ENCODE measurements around the gene PTPN4. TPM values are rescaled to one million over a fixed set of nuclear protein-coding genes. Genes with fewer than 3 reads are reported as not detected.

The PTPN4 gene
- total and polyA plus RNA-seq, 2 donors (not counting 1 experiment from before 2014, with no cell fraction given), result 5.3 to 22.3 TPM

DNA sequence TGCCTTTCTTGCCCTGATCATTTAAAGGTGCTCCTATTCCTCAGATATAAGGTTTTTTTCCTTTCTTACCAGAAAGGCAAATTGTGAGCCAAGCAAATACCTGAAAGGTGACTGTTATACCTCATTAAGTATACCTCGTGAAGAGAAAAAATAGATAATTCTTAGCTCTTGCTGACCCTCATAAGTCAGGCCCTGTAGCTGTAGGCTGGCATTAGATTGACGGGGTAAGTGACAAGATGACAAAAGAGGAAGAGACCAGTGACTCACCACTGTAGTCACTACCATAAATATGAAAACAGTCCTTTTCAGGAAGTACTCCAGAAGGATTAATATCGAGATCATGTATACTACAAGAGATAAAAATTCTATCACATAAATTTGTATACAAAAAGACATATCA, 104.6 kb downstream of the PTPN4 start:
- no peaks in the 10 kb centered on the region for H3K9me3 ChIP-seq (ENCODE audit: control insufficient read depth, insufficient read depth, low read depth, low read length)
- H3K4me3 ChIP-seq (replicated peaks in 1 of 4; ENCODE audit: control extremely low read depth in 1 of 4, insufficient read depth in 1 of 4, low read depth in 3 of 4, low read length in 4 of 4), result no peak overlapping the region
- H3K4me1 ChIP-seq (ENCODE audit: control insufficient read depth, extremely low read depth, insufficient read depth, low read length), result no peaks in the 10 kb centered on the region
- TF ChIP-seq, protein P1, sequence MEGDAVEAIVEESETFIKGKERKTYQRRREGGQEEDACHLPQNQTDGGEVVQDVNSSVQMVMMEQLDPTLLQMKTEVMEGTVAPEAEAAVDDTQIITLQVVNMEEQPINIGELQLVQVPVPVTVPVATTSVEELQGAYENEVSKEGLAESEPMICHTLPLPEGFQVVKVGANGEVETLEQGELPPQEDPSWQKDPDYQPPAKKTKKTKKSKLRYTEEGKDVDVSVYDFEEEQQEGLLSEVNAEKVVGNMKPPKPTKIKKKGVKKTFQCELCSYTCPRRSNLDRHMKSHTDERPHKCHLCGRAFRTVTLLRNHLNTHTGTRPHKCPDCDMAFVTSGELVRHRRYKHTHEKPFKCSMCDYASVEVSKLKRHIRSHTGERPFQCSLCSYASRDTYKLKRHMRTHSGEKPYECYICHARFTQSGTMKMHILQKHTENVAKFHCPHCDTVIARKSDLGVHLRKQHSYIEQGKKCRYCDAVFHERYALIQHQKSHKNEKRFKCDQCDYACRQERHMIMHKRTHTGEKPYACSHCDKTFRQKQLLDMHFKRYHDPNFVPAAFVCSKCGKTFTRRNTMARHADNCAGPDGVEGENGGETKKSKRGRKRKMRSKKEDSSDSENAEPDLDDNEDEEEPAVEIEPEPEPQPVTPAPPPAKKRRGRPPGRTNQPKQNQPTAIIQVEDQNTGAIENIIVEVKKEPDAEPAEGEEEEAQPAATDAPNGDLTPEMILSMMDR (conservative IDR thresholded peaks at IDR 0.05 in 1 of 2, IDR thresholded peaks at IDR 0.05 in 1 of 2; ENCODE audit: low read depth in 1 of 2, low read length in 2 of 2), result no peak
- no peak for TF ChIP-seq EZH2 (IDR thresholded peaks at IDR 0.05; ENCODE audit: low read length, missing control alignments)
- H2AFZ ChIP-seq (ENCODE audit: low read length), result no peak overlapping the region
- no peak overlapping the region for H3K27ac ChIP-seq (ENCODE audit: insufficient read depth, low read length)
- H3K36me3 ChIP-seq (ENCODE audit: control insufficient read depth, insufficient read depth, low read length), result no peaks in the 10 kb centered on the region
- DNase-seq (ENCODE audit: low read depth in 2 of 2), result peak in 1 of 2 donors; percentile 4
- no peaks in the 10 kb centered on the region for H4K20me1 ChIP-seq (ENCODE audit: control insufficient read depth, extremely low read depth, insufficient read depth, low read length)
- no peak overlapping the region for H3K4me2 ChIP-seq (ENCODE audit: extremely low read depth, insufficient read depth, low read length)
- H3K9ac ChIP-seq (ENCODE audit: insufficient read depth, low read length), result no peak overlapping the region
- no peaks in the 10 kb centered on the region for H3K27me3 ChIP-seq (ENCODE audit: control insufficient read depth, insufficient read depth, low read length)
- H3K79me2 ChIP-seq (ENCODE audit: control insufficient read depth, insufficient read depth, low read length), result no peaks in the 10 kb centered on the region

DNA sequence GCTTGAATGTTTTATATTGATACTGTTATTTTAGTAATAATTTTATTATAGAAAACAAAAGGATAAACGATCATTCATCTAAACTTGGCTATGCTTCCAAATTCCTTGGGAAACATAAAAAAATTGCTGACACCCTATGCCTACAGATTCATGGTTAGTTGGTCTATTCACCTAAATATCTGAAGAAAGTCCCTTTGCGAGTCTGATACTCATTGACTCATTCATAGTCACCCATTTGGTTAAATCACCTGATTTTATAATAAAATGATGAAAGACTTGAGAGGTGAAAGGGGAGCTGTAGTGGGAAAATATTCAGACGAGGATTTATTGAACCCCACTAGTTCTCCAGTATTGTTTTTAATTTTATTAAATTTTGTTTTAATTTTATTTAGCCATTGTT, 112.0 kb downstream of the PTPN4 start:
- Histone ChIP-seq H3K4me3 (replicated peaks in 1 of 4; ENCODE audit: control extremely low read depth in 1 of 4, insufficient read depth in 1 of 4, low read depth in 3 of 4, low read length in 4 of 4) (no peak overlapping the region), H3K4me2 (ENCODE audit: extremely low read depth, insufficient read depth, low read length) (no peak overlapping the region), H3K79me2 (ENCODE audit: control insufficient read depth, insufficient read depth, low read length) (no peaks in the 10 kb centered on the region), H2AFZ (ENCODE audit: low read length) (no peak overlapping the region), H3K9me3 (ENCODE audit: control insufficient read depth, insufficient read depth, low read depth, low read length) (no peaks in the 10 kb centered on the region), H4K20me1 (ENCODE audit: control insufficient read depth, extremely low read depth, insufficient read depth, low read length) (no peaks in the 10 kb centered on the region), H3K36me3 (ENCODE audit: control insufficient read depth, insufficient read depth, low read length) (no peaks in the 10 kb centered on the region), H3K4me1 (ENCODE audit: control insufficient read depth, extremely low read depth, insufficient read depth, low read length) (no peaks in the 10 kb centered on the region), H3K9ac (ENCODE audit: insufficient read depth, low read length) (no peak overlapping the region), H3K27me3 (ENCODE audit: control insufficient read depth, insufficient read depth, low read length) (no peaks in the 10 kb centered on the region), H3K27ac (ENCODE audit: insufficient read depth, low read length) (no peak overlapping the region)
- DNase-seq (ENCODE audit: low read depth in 2 of 2), result no peak
- TF ChIP-seq, protein P1 (conservative IDR thresholded peaks at IDR 0.05 in 1 of 2, IDR thresholded peaks at IDR 0.05 in 1 of 2; ENCODE audit: low read depth in 1 of 2, low read length in 2 of 2), result no peak
- TF ChIP-seq EZH2 (IDR thresholded peaks at IDR 0.05; ENCODE audit: low read length, missing control alignments), result no peak

DNA sequence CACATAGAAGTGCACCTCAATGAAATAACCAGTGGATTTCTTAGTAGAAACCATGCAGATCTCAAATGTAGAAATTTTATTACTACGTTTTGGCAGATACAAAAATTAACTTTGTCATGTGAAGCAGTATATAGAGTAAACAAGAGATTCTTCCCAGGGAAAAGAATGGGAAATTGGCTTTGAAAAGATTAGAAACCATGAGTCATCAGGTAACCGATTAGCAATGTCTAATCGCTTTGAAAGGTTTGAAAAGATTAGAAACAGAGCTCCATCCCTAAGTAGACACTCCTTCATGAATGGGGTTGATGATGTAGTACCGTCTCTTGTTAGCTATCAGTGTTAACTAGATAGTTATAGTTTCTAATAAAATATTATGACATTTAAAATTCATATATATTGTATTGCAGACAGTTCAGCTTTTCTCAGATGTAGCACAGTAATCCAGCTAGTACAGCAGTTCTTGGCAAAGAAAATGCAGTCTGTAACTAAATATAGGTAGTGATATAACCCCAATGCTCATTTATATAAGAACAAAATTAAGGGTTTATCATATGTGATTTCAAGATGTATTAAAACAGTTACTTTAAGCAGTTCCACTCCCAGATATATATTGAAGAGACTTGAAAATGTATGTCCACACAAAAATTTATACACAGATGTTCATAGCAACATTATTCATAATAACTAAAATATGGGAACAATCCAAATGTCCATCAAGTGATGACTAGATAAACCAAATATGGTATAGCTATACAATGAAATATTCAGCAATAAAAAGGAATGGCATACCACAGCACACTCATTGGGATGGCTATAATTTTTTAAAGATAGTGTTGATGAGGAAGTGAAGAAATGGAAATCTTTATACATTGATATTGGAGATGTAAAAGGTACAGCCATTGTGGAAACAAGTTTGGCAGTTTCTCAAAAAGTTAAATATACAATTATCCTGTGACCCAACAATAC, 113.9 kb downstream of the PTPN4 start:
- H3K9ac ChIP-seq (ENCODE audit: insufficient read depth, low read length), result no peak overlapping the region
- H3K27me3 ChIP-seq (ENCODE audit: control insufficient read depth, insufficient read depth, low read length), result no peaks in the 10 kb centered on the region
- no peaks in the 10 kb centered on the region for H3K9me3 ChIP-seq (ENCODE audit: control insufficient read depth, insufficient read depth, low read depth, low read length)
- TF ChIP-seq, protein P1 (conservative IDR thresholded peaks at IDR 0.05 in 1 of 2, IDR thresholded peaks at IDR 0.05 in 1 of 2; ENCODE audit: low read depth in 1 of 2, low read length in 2 of 2), result no peak
- TF ChIP-seq EZH2 (IDR thresholded peaks at IDR 0.05; ENCODE audit: low read length, missing control alignments), result no peak
- H3K4me2 ChIP-seq (ENCODE audit: extremely low read depth, insufficient read depth, low read length), result no peak overlapping the region
- peak in 1 of 2 donors; percentile 36 for DNase-seq (ENCODE audit: low read depth in 2 of 2)
- no peak overlapping the region for H2AFZ ChIP-seq (ENCODE audit: low read length)
- H3K4me1 ChIP-seq (ENCODE audit: control insufficient read depth, extremely low read depth, insufficient read depth, low read length), result no peaks in the 10 kb centered on the region
- no peak overlapping the region for H3K27ac ChIP-seq (ENCODE audit: insufficient read depth, low read length)
- no peaks in the 10 kb centered on the region for H3K79me2 ChIP-seq (ENCODE audit: control insufficient read depth, insufficient read depth, low read length)
- no peaks in the 10 kb centered on the region for H4K20me1 ChIP-seq (ENCODE audit: control insufficient read depth, extremely low read depth, insufficient read depth, low read length)
- H3K36me3 ChIP-seq (ENCODE audit: control insufficient read depth, insufficient read depth, low read length), result no peaks in the 10 kb centered on the region
- H3K4me3 ChIP-seq (replicated peaks in 1 of 4; ENCODE audit: control extremely low read depth in 1 of 4, insufficient read depth in 1 of 4, low read depth in 3 of 4, low read length in 4 of 4), result no peak overlapping the region
